ENCODE measurements around the gene NFATC2.

Gene NFATC2

GRCh38 chr20:51489611-51490010 is 52.9 kb downstream of the NFATC2 start:
- POLR2A ChIA-PET: no interaction called here
- Histone ChIP-seq H3K9me3 (ENCODE audit: control insufficient read depth, insufficient read depth, low read depth, low read length) (no peaks in the 10 kb centered on the region), H3K4me1 (ENCODE audit: control insufficient read depth, insufficient read depth, low read length) (peaks cover 6% of the 10 kb centered on the region), H3K36me3 (ENCODE audit: control insufficient read depth in 2 of 2, insufficient read depth in 1 of 2, low read length in 2 of 2) (no peaks in the 10 kb centered on the region), H3K27ac (ENCODE audit: extremely low read depth, low read depth, low read length) (no peak overlapping the region), H3K4me3 (ENCODE audit: low read depth, low read length) (no peak overlapping the region)
- TF ChIP-seq ZNF670 (tag by site-specific recombination; IDR thresholded peaks at IDR 0.05; ENCODE audit: low read depth) (no peak), ZNF146 (tag by site-specific recombination; IDR thresholded peaks at IDR 0.05) (no peak), ZNF629 (tag by site-specific recombination; IDR thresholded peaks at IDR 0.05) (no peak), ZNF266 (tag by site-specific recombination; IDR thresholded peaks at IDR 0.05; ENCODE audit: low read depth) (no peak), ZNF561 (tag by site-specific recombination; IDR thresholded peaks at IDR 0.05; ENCODE audit: borderline replicate concordance) (no peak), HOXD13 (CRISPR knock-in tag; IDR thresholded peaks at IDR 0.05; ENCODE audit: borderline replicate concordance) (no peak), TRIM28 (IDR thresholded peaks at IDR 0.05; ENCODE audit: borderline replicate concordance, low read length) (no peak), SCRT2 (tag by site-specific recombination; IDR thresholded peaks at IDR 0.05) (no peak), ZNF560 (tag by site-specific recombination; IDR thresholded peaks at IDR 0.05; ENCODE audit: borderline replicate concordance) (no peak), GLI4 (tag by site-specific recombination; IDR thresholded peaks at IDR 0.05) (no peak)
- TF ChIP-seq, protein P1, sequence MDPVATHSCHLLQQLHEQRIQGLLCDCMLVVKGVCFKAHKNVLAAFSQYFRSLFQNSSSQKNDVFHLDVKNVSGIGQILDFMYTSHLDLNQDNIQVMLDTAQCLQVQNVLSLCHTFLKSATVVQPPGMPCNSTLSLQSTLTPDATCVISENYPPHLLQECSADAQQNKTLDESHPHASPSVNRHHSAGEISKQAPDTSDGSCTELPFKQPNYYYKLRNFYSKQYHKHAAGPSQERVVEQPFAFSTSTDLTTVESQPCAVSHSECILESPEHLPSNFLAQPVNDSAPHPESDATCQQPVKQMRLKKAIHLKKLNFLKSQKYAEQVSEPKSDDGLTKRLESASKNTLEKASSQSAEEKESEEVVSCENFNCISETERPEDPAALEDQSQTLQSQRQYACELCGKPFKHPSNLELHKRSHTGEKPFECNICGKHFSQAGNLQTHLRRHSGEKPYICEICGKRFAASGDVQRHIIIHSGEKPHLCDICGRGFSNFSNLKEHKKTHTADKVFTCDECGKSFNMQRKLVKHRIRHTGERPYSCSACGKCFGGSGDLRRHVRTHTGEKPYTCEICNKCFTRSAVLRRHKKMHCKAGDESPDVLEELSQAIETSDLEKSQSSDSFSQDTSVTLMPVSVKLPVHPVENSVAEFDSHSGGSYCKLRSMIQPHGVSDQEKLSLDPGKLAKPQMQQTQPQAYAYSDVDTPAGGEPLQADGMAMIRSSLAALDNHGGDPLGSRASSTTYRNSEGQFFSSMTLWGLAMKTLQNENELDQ (tag by site-specific recombination; IDR thresholded peaks at IDR 0.05; ENCODE audit: low read depth): no peak
- TF ChIP-seq, protein P2, sequence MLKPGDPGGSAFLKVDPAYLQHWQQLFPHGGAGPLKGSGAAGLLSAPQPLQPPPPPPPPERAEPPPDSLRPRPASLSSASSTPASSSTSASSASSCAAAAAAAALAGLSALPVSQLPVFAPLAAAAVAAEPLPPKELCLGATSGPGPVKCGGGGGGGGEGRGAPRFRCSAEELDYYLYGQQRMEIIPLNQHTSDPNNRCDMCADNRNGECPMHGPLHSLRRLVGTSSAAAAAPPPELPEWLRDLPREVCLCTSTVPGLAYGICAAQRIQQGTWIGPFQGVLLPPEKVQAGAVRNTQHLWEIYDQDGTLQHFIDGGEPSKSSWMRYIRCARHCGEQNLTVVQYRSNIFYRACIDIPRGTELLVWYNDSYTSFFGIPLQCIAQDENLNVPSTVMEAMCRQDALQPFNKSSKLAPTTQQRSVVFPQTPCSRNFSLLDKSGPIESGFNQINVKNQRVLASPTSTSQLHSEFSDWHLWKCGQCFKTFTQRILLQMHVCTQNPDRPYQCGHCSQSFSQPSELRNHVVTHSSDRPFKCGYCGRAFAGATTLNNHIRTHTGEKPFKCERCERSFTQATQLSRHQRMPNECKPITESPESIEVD (tag by site-specific recombination; IDR thresholded peaks at IDR 0.05): no peak
- TF ChIP-seq, protein P3, sequence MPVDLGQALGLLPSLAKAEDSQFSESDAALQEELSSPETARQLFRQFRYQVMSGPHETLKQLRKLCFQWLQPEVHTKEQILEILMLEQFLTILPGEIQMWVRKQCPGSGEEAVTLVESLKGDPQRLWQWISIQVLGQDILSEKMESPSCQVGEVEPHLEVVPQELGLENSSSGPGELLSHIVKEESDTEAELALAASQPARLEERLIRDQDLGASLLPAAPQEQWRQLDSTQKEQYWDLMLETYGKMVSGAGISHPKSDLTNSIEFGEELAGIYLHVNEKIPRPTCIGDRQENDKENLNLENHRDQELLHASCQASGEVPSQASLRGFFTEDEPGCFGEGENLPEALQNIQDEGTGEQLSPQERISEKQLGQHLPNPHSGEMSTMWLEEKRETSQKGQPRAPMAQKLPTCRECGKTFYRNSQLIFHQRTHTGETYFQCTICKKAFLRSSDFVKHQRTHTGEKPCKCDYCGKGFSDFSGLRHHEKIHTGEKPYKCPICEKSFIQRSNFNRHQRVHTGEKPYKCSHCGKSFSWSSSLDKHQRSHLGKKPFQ (tag by site-specific recombination; IDR thresholded peaks at IDR 0.05): no peak
- TF ChIP-seq, protein P4, sequence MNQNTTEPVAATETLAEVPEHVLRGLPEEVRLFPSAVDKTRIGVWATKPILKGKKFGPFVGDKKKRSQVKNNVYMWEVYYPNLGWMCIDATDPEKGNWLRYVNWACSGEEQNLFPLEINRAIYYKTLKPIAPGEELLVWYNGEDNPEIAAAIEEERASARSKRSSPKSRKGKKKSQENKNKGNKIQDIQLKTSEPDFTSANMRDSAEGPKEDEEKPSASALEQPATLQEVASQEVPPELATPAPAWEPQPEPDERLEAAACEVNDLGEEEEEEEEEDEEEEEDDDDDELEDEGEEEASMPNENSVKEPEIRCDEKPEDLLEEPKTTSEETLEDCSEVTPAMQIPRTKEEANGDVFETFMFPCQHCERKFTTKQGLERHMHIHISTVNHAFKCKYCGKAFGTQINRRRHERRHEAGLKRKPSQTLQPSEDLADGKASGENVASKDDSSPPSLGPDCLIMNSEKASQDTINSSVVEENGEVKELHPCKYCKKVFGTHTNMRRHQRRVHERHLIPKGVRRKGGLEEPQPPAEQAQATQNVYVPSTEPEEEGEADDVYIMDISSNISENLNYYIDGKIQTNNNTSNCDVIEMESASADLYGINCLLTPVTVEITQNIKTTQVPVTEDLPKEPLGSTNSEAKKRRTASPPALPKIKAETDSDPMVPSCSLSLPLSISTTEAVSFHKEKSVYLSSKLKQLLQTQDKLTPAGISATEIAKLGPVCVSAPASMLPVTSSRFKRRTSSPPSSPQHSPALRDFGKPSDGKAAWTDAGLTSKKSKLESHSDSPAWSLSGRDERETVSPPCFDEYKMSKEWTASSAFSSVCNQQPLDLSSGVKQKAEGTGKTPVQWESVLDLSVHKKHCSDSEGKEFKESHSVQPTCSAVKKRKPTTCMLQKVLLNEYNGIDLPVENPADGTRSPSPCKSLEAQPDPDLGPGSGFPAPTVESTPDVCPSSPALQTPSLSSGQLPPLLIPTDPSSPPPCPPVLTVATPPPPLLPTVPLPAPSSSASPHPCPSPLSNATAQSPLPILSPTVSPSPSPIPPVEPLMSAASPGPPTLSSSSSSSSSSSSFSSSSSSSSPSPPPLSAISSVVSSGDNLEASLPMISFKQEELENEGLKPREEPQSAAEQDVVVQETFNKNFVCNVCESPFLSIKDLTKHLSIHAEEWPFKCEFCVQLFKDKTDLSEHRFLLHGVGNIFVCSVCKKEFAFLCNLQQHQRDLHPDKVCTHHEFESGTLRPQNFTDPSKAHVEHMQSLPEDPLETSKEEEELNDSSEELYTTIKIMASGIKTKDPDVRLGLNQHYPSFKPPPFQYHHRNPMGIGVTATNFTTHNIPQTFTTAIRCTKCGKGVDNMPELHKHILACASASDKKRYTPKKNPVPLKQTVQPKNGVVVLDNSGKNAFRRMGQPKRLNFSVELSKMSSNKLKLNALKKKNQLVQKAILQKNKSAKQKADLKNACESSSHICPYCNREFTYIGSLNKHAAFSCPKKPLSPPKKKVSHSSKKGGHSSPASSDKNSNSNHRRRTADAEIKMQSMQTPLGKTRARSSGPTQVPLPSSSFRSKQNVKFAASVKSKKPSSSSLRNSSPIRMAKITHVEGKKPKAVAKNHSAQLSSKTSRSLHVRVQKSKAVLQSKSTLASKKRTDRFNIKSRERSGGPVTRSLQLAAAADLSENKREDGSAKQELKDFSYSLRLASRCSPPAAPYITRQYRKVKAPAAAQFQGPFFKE (tag by site-specific recombination; IDR thresholded peaks at IDR 0.05; ENCODE audit: borderline replicate concordance): no peak
- CTCF ChIA-PET: no interaction called here

Data from HEK293 (cell line).